Sigmoid colon (tissue), 7 donors: ENCODE results near the gene KCTD16. TPM values are rescaled to one million over a fixed set of nuclear protein-coding genes. Genes with fewer than 3 reads are reported as not detected.
A peak's percentile ranks its signal among the peaks of the same experiment; 100 is the strongest.

ENCODE experiments used
- DNase-seq: peaks from one replicate; pipeline ENCODE4 v3.0.0-alpha.2; 2019
- H3K27ac ChIP-seq, 4 donors: fragments of 200-600 bp; sonication (generic); one replicate each; pipeline ENCODE4 v1.5.1; 2016 to 2019; ENCODE audit warnings: mild to moderate bottlenecking in 1 of 4
- H3K27me3 ChIP-seq, 3 donors: fragments of 200-600 bp; sonication (generic); one replicate each; pipeline ENCODE4 v1.5.1; 2019; ENCODE audit warnings: mild to moderate bottlenecking in 1 of 3
- H3K36me3 ChIP-seq, 4 donors: fragments of 200-600 bp; sonication (generic); one replicate each; pipeline ENCODE4 v1.5.1; 2016 to 2019
- H3K4me1 ChIP-seq, 4 donors: fragments of 200-600 bp; sonication (generic); one replicate each; pipeline ENCODE4 v1.5.1; 2017 to 2019
- H3K4me3 ChIP-seq, 4 donors: fragments of 200-600 bp; sonication (generic); one replicate each; pipeline ENCODE4 v1.5.1; 2017 to 2019; ENCODE audit warnings: mild to moderate bottlenecking in 2 of 4, moderate library complexity in 1 of 4
- H3K9me3 ChIP-seq, 4 donors: fragments of 200-600 bp in 3 of 4; sonication (generic) in 3 of 4; one replicate each; pipeline versions ENCODE4 v1.5.1 to v1.6.1; 2013 to 2019
- CTCF ChIP-seq, 4 experiments: fragments of 450-650 bp in 3 of 4; fragments of 200-600 bp in 1 of 4; IDR thresholded peaks; one replicate each; pipeline ENCODE4 v1.5.1; 2016 to 2019; ENCODE audit warnings: antibody characterized with exemption in 4 of 4, mild to moderate bottlenecking in 3 of 4, moderate library complexity in 2 of 4
- EP300 ChIP-seq, 4 donors: sonication (generic); formaldehyde crosslinking; IDR thresholded peaks; one replicate each; pipeline ENCODE4 v1.6.1; 2017; ENCODE audit warnings: antibody characterized with exemption in 4 of 4
- POLR2A ChIP-seq, 2 donors: fragments of 450-650 bp; IDR thresholded peaks; one replicate each; pipeline ENCODE4 v1.6.1; 2016; ENCODE audit warnings: antibody characterized with exemption in 2 of 2, mild to moderate bottlenecking in 2 of 2, moderate library complexity in 2 of 2
- POLR2AphosphoS5 ChIP-seq, 4 donors: sonication (generic); formaldehyde crosslinking; IDR thresholded peaks; one replicate each; pipeline ENCODE4 v1.6.1; 2017; ENCODE audit warnings: antibody characterized with exemption in 4 of 4
- WGBS, 2 donors: extraction: QIAGEN DNeasy Blood & Tissue Kit; methylation state at CpG; one replicate each; pipeline ENCODE4 v1.1.7; 2013; 5-methylcytosine and 5-hydroxymethylcytosine counted together
- intact Hi-C: fragments of 100-400 bp; cut with DNase I; formaldehyde crosslinking; loops from one replicate; pipeline ENCODE4 v1.15.1; 2023
- polyA plus RNA-seq, 3 donors: library from polyadenylated mRNA; stranded (reverse); fragments of 200-250 nt; gene quantifications; one replicate each; pipeline ENCODE4 v1.2.3, GENCODE V29; 2013
- total RNA-seq, 4 donors: library from RNA; depleted of rRNA; stranded (reverse); fragments of >200 nt; gene quantifications; one replicate each; pipeline ENCODE4 v1.1.0, GENCODE V29; 2016
- donor health status: healthy with polysubstance abuse.
- donor health status: Bipolar disorder and iron deficiency.
- donor health status: healthy.

Gene KCTD16
- total RNA-seq: under 1 TPM; under 0.01 to 0.71 (median 0.22) TPM
- polyA plus RNA-seq: under 1 TPM in 1 of 3 donors, not detected in 2; 0.04 TPM

GRCh38 chr5:144170276-144171024 lies at the start of gene KCTD16, which contains the start of gene YIPF5:
TSS of gene KCTD16 (plus strand) at chr5:144170873.
TSS of gene YIPF5 (minus strand) at chr5:144170659. CDS start at chr5:144169955, 704 bp downstream.
- Histone ChIP-seq H3K4me1 (peaks cover 0 to 32% (median 19%) of the 10 kb centered on the region in 4 donors), H3K36me3 (peaks cover 0 to 12% (median under 1%) of the 10 kb centered on the region in 4 donors), H3K4me3 (peak within 1 kb of the TSS; percentile 61 to 89 (median 68)), H3K27ac (peak within 1 kb of the TSS; percentile 68 to 82 (median 74)), H3K9me3 (no peaks in the 10 kb centered on the region), H3K27me3 (peaks cover 0 to 3% (median 0%) of the 10 kb centered on the region in 3 donors)
- peak; percentile 33 to 88 (median 76) for TF ChIP-seq POLR2AphosphoS5 (IDR thresholded peaks at IDR 0.05)
- TF ChIP-seq EP300 (IDR thresholded peaks at IDR 0.05): peak in 1 of 4 donors; percentile 43
- no peak for TF ChIP-seq POLR2A (IDR thresholded peaks at IDR 0.05)
- no peak for TF ChIP-seq CTCF (IDR thresholded peaks at IDR 0.05)
- peak; percentile 97 for DNase-seq
- WGBS, 2 donors: 0 to 1% methylated on average over 39 of the region's 39 CpGs
- intact Hi-C loops: loop anchor here (5.0 to 10.0 kb wide), 2 partner anchors 766 to 1398 kb away; partner anchors contain the start of genes ARHGAP26 and NR3C1

DNA sequence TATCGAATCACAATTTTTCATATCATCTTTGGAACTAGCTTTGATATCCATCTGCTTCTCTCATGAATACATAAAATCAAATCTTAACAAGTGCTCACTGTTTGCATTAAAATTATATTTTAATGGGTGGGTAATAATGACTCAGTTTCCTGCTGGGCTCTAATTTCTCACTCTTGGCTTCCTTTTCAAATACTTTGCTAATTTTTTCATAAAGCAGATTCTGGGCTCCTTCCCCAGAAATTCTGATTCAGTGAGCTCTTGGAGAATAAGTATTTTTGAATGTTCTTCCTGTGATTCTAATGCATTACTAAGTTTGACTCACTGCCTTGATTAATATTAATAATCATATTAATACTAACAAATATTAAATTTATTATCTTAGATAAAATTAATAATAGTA lies 49.1 kb upstream of the KCTD16 start:
- H3K36me3 ChIP-seq: no peaks in the 10 kb centered on the region
- H3K4me3 ChIP-seq: no peak overlapping the region
- no peak for DNase-seq
- no peaks in the 10 kb centered on the region for H3K27me3 ChIP-seq
- no peak for TF ChIP-seq POLR2AphosphoS5 (IDR thresholded peaks at IDR 0.05)
- TF ChIP-seq POLR2A (IDR thresholded peaks at IDR 0.05): no peak
- no peak for TF ChIP-seq CTCF (IDR thresholded peaks at IDR 0.05)
- TF ChIP-seq EP300 (IDR thresholded peaks at IDR 0.05): no peak
- WGBS, 2 donors: 89 to 95% methylated on average over 1 of the region's 1 CpG
- intact Hi-C loops: no loop called here
- H3K9me3 ChIP-seq: peaks cover 0 to 4% (median 0%) of the 10 kb centered on the region in 4 donors
- no peak overlapping the region for H3K27ac ChIP-seq
- H3K4me1 ChIP-seq: no peaks in the 10 kb centered on the region

DNA sequence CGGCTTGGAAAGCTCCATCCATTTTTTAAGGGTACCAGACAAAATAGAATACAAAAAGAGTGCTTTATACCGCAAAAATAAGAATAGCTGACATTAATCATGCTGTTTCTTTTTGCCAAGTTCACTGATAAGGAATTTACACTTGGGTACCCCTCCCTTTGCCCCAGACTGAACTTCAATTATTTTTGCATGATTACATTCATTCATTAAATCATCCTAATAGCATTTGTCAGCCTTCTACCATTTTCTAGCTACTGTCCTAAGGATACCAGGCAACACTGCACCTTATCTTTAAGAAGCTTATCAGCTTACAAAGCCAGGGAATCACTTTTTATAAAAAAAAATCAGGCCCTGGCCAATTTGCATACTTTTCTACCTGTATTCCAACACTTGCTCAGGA lies 48.6 kb upstream of the KCTD16 start:
- Histone ChIP-seq H3K36me3 (no peaks in the 10 kb centered on the region), H3K9me3 (peaks cover 0 to 4% (median 0%) of the 10 kb centered on the region in 4 donors), H3K4me1 (no peaks in the 10 kb centered on the region), H3K4me3 (no peak overlapping the region), H3K27me3 (no peaks in the 10 kb centered on the region), H3K27ac (no peak overlapping the region)
- intact Hi-C loops: no loop called here
- TF ChIP-seq CTCF (IDR thresholded peaks at IDR 0.05) (no peak), EP300 (IDR thresholded peaks at IDR 0.05) (no peak), POLR2A (IDR thresholded peaks at IDR 0.05) (no peak), POLR2AphosphoS5 (IDR thresholded peaks at IDR 0.05) (no peak)
- 92 to 94% methylated on average over 2 of the region's 2 CpGs for WGBS, 2 donors
- DNase-seq: no peak

DNA sequence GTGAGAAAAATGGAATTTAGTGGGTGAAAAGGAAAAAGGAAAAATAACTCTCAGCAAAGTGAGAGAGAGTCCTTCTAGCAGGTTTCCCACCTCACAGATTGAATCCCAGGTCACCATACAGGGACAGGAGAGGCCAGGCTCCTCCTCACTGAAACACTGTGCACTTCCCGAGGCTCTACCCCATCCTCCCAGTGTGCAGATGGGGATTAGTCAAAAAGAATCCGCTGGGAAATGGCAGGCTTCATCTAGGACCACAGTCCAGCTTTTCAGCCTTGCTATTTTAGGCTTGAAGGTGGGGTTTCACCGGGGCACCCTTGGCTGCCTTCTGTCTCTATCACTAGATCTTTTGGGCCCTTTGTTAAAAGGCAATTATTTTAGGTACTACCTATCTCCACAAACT lies 48.0 kb upstream of the KCTD16 start:
- no peaks in the 10 kb centered on the region for H3K4me1 ChIP-seq
- no peaks in the 10 kb centered on the region for H3K27me3 ChIP-seq
- peaks cover 0 to 4% (median 0%) of the 10 kb centered on the region in 4 donors for H3K9me3 ChIP-seq
- 84 to 87% methylated on average over 3 of the region's 3 CpGs for WGBS, 2 donors
- no peak overlapping the region for H3K27ac ChIP-seq
- no peak for DNase-seq
- no peaks in the 10 kb centered on the region for H3K36me3 ChIP-seq
- no peak overlapping the region for H3K4me3 ChIP-seq
- intact Hi-C loops: no loop called here
- TF ChIP-seq POLR2A (IDR thresholded peaks at IDR 0.05): no peak
- no peak for TF ChIP-seq POLR2AphosphoS5 (IDR thresholded peaks at IDR 0.05)
- TF ChIP-seq CTCF (IDR thresholded peaks at IDR 0.05): no peak
- no peak for TF ChIP-seq EP300 (IDR thresholded peaks at IDR 0.05)
